ENCODE results near the gene RPL3. TPM values are rescaled to one million over a fixed set of nuclear protein-coding genes. Genes with fewer than 3 reads are reported as not detected.
"Not testable (repeated sequence)": the region's sequence is repeated elsewhere in the genome, so short reads cannot be mapped to it uniquely, and the experiment has no call there.

The RPL3 gene
- total RNA-seq, 8 experiments from 2014 or later, result 1,236 to 3,241 (median 1,964) TPM

GRCh38 chr22:39325392-39325932 is 6.0 kb upstream of the RPL3 start:
- 0 to 100% (median 49%) methylated on average over 1 to 2 of the region's 2 CpGs; no CpG with 5 or more reads in 3 of the 10 experiments for WGBS, 10 experiments

GRCh38 chr22:39320616-39321029 is 1.2 kb upstream of the RPL3 start:
- peak overlapping the region; percentile 96 to 98 for H3K27ac ChIP-seq

More at GRCh38 chr22:39325392-39325932, 6.0 kb upstream of the RPL3 start:
- Histone ChIP-seq H3K4me1 (replicated peaks in 1 of 2) (peaks cover 2% of the 10 kb centered on the region in 2 donors), H3K27ac (no peak overlapping the region), H3K4me3 (no peak overlapping the region)
- in situ Hi-C loops (cut with MboI; ENCODE audit: low pct_unique_long_range_greater_than_20kb in 2 of 9, low sequenced_read_pairs in 9 of 9, unreplicated experiment in 9 of 9), result loop anchor here in 2 of 9 experiments (25.0 kb wide), 1 partner anchor 187 kb away; the partner anchor contains the start of genes ATF4 (in 2 of the 2) and MIEF1 (in 2 of the 2)
- peak in 2 of 8 experiments; percentile 65 to 72 for ATAC-seq (replicated peaks in 6 of 8)

GRCh38 chr22:39318507-39319283 is 728 bp downstream of the RPL3 start:
- Histone ChIP-seq H3K4me3 (peak overlapping the region; percentile 45 to 93 (median 78)), H3K4me1 (replicated peaks in 1 of 2) (peaks cover 25 to 32% of the 10 kb centered on the region in 2 donors), H3K27ac (peak overlapping the region; percentile 61 to 98)
- WGBS, 10 experiments, result 0 to 1% (median 0%) methylated on average over 1 to 14 of the region's 26 CpGs; no CpG with 5 or more reads in 2 of the 10 experiments
- in situ Hi-C loops (cut with MboI; ENCODE audit: low pct_unique_long_range_greater_than_20kb in 2 of 9, low sequenced_read_pairs in 9 of 9, unreplicated experiment in 9 of 9), result loop anchor here in 6 of 9 experiments (10.0 to 25.0 kb wide), 3 partner anchors 94 to 156 kb away; partner anchors contain the start of gene CBX7 (in 2 of the 6)
- ATAC-seq (replicated peaks in 6 of 8), result peak in 2 of 8 experiments; percentile 0

More at GRCh38 chr22:39320616-39321029, 1.2 kb upstream of the RPL3 start:
- WGBS, 10 experiments, result 80 to 100% (median 90%) methylated on average over 1 to 20 of the region's 24 CpGs; no CpG with 5 or more reads in 3 of the 10 experiments
- Histone ChIP-seq H3K4me1 (replicated peaks in 1 of 2) (peaks cover 25 to 30% of the 10 kb centered on the region in 2 donors), H3K4me3 (peak overlapping the region; percentile 45 to 93 (median 78))
- ATAC-seq (replicated peaks in 6 of 8), result not testable (repeated sequence)
- in situ Hi-C loops (cut with MboI; ENCODE audit: low pct_unique_long_range_greater_than_20kb in 2 of 9, low sequenced_read_pairs in 9 of 9, unreplicated experiment in 9 of 9), result loop anchor here in 3 of 9 experiments (25.0 kb wide), 2 partner anchors 92 to 158 kb away; partner anchors contain the start of gene CBX7 (in 2 of the 3)

GRCh38 chr22:39317775-39318506 is 1.5 kb downstream of the RPL3 start:
- Histone ChIP-seq H3K4me1 (replicated peaks in 1 of 2) (peaks cover 25 to 32% of the 10 kb centered on the region in 2 donors), H3K4me3 (peak overlapping the region; percentile 45 to 93 (median 78)), H3K27ac (peak overlapping the region in 1 of 2 donors; percentile 98)
- in situ Hi-C loops (cut with MboI; ENCODE audit: low pct_unique_long_range_greater_than_20kb in 2 of 9, low sequenced_read_pairs in 9 of 9, unreplicated experiment in 9 of 9), result loop anchor here in 6 of 9 experiments (10.0 to 25.0 kb wide), 3 partner anchors 94 to 156 kb away; partner anchors contain the start of gene CBX7 (in 2 of the 6)
- 0 to 52% (median 11%) methylated on average over 1 to 7 of the region's 9 CpGs for WGBS, 10 experiments
- ATAC-seq (replicated peaks in 6 of 8), result no peak

- Histone ChIP-seq H3K4me3 (peak overlapping the region; percentile 45 to 93 (median 78)), H3K4me1 (replicated peaks in 1 of 2) (peaks cover 25 to 32% of the 10 kb centered on the region in 2 donors), H3K27ac (peak overlapping the region in 1 of 2 donors; percentile 22)
- in situ Hi-C loops (cut with MboI; ENCODE audit: low pct_unique_long_range_greater_than_20kb in 2 of 9, low sequenced_read_pairs in 9 of 9, unreplicated experiment in 9 of 9), result loop anchor here in 6 of 9 experiments (10.0 to 25.0 kb wide), 3 partner anchors 95 to 155 kb away; partner anchors contain the start of gene CBX7 (in 2 of the 6)
- ATAC-seq (replicated peaks in 6 of 8), result peak in 1 of 8 experiments; percentile 0
- WGBS, 10 experiments, result 0 to 83% (median 30%) methylated on average over 1 to 6 of the region's 9 CpGs; no CpG with 5 or more reads in 2 of the 10 experiments
Observed at GRCh38 chr22:39317084-39317774, 2.2 kb downstream of the RPL3 start.

GRCh38 chr22:39316440-39317083 is 2.9 kb downstream of the RPL3 start:
- Histone ChIP-seq H3K27ac (no peak overlapping the region), H3K4me3 (peak overlapping the region in 3 of 5 donors; percentile 63 to 93 (median 78)), H3K4me1 (replicated peaks in 1 of 2) (peaks cover 25 to 32% of the 10 kb centered on the region in 2 donors)
- WGBS, 10 experiments, result 0 to 60% (median 19%) methylated on average over 2 to 8 of the region's 17 CpGs; no CpG with 5 or more reads in 3 of the 10 experiments
- in situ Hi-C loops (cut with MboI; ENCODE audit: low pct_unique_long_range_greater_than_20kb in 2 of 9, low sequenced_read_pairs in 9 of 9, unreplicated experiment in 9 of 9), result loop anchor here in 6 of 9 experiments (10.0 to 25.0 kb wide), 3 partner anchors 96 to 154 kb away; partner anchors contain the start of gene CBX7 (in 2 of the 6)
- ATAC-seq (replicated peaks in 6 of 8), result peak; percentile 2 to 47 (median 28)

- H3K4me3 ChIP-seq, result no peak overlapping the region
- in situ Hi-C loops (cut with MboI; ENCODE audit: low pct_unique_long_range_greater_than_20kb in 2 of 9, low sequenced_read_pairs in 9 of 9, unreplicated experiment in 9 of 9), result loop anchor here in 6 of 9 experiments (10.0 to 25.0 kb wide), 3 partner anchors 97 to 153 kb away; partner anchors contain the start of gene CBX7 (in 2 of the 6)
- H3K4me1 ChIP-seq (replicated peaks in 1 of 2), result peaks cover 22 to 29% of the 10 kb centered on the region in 2 donors
- no peak overlapping the region for H3K27ac ChIP-seq
- ATAC-seq (replicated peaks in 6 of 8), result no peak
- 20 to 100% (median 92%) methylated on average over 1 to 8 of the region's 13 CpGs; no CpG with 5 or more reads in 4 of the 10 experiments for WGBS, 10 experiments
Observed at GRCh38 chr22:39315389-39315788, 4.0 kb downstream of the RPL3 start.

GRCh38 chr22:39314251-39314971 is 5.0 kb downstream of the RPL3 start:
- H3K4me1 ChIP-seq (replicated peaks in 1 of 2), result peaks cover 24 to 36% of the 10 kb centered on the region in 2 donors
- H3K27ac ChIP-seq, result no peak overlapping the region

GRCh38 chr22:39313258-39314001 is 6.0 kb downstream of the RPL3 start:
- WGBS, 10 experiments, result 53 to 100% (median 100%) methylated on average over 1 to 8 of the region's 20 CpGs; no CpG with 5 or more reads in 3 of the 10 experiments
- peaks cover 33 to 46% of the 10 kb centered on the region in 2 donors for H3K4me1 ChIP-seq (replicated peaks in 1 of 2)
- in situ Hi-C loops (cut with MboI; ENCODE audit: low pct_unique_long_range_greater_than_20kb in 2 of 9, low sequenced_read_pairs in 9 of 9, unreplicated experiment in 9 of 9), result loop anchor here in 6 of 9 experiments (10.0 to 25.0 kb wide), 3 partner anchors 99 to 151 kb away; partner anchors contain the start of gene CBX7 (in 2 of the 6)
- ATAC-seq (replicated peaks in 6 of 8), result no peak
- H3K27ac ChIP-seq, result no peak overlapping the region
- no peak overlapping the region for H3K4me3 ChIP-seq

More at GRCh38 chr22:39314251-39314971, 5.0 kb downstream of the RPL3 start:
- no peak overlapping the region for H3K4me3 ChIP-seq
- ATAC-seq (replicated peaks in 6 of 8), result no peak
- 95 to 100% (median 100%) methylated on average over 1 to 10 of the region's 14 CpGs; no CpG with 5 or more reads in 5 of the 10 experiments for WGBS, 10 experiments
- in situ Hi-C loops (cut with MboI; ENCODE audit: low pct_unique_long_range_greater_than_20kb in 2 of 9, low sequenced_read_pairs in 9 of 9, unreplicated experiment in 9 of 9), result loop anchor here in 6 of 9 experiments (10.0 to 25.0 kb wide), 3 partner anchors 98 to 152 kb away; partner anchors contain the start of gene CBX7 (in 2 of the 6)

GRCh38 chr22:39312410-39312809 is 7.0 kb downstream of the RPL3 start:
- no peak overlapping the region for H3K4me3 ChIP-seq
- H3K27ac ChIP-seq, result no peak overlapping the region
- in situ Hi-C loops (cut with MboI; ENCODE audit: low pct_unique_long_range_greater_than_20kb in 2 of 9, low sequenced_read_pairs in 9 of 9, unreplicated experiment in 9 of 9), result loop anchor here in 6 of 9 experiments (10.0 to 25.0 kb wide), 3 partner anchors 100 to 150 kb away; partner anchors contain the start of gene CBX7 (in 2 of the 6)
- H3K4me1 ChIP-seq (replicated peaks in 1 of 2), result peaks cover 29 to 40% of the 10 kb centered on the region in 2 donors
- 57 to 100% (median 100%) methylated on average over 1 of the region's 5 CpGs; no CpG with 5 or more reads in 6 of the 10 experiments for WGBS, 10 experiments
- peak in 1 of 8 experiments; percentile 16 for ATAC-seq (replicated peaks in 6 of 8)
